Lower leg skin (tissue), 3 donors: ENCODE measurements around the gene MYO7A.

ENCODE experiments used
- POLR2A ChIP-seq, 2 donors: fragments of 450-650 bp; IDR thresholded peaks; one replicate each; pipeline ENCODE4 v1.6.1; 2016 to 2017; ENCODE audit warnings: antibody characterized with exemption in 2 of 2, mild to moderate bottlenecking in 1 of 2, moderate library complexity in 1 of 2
- TF ChIP-seq, protein P1 (sequence below), 3 donors: fragments of 450-650 bp; IDR thresholded peaks; one replicate each; pipeline ENCODE4 v1.5.1; 2016; ENCODE audit warnings: antibody characterized with exemption in 3 of 3, mild to moderate bottlenecking in 3 of 3, moderate library complexity in 2 of 3

DNA sequence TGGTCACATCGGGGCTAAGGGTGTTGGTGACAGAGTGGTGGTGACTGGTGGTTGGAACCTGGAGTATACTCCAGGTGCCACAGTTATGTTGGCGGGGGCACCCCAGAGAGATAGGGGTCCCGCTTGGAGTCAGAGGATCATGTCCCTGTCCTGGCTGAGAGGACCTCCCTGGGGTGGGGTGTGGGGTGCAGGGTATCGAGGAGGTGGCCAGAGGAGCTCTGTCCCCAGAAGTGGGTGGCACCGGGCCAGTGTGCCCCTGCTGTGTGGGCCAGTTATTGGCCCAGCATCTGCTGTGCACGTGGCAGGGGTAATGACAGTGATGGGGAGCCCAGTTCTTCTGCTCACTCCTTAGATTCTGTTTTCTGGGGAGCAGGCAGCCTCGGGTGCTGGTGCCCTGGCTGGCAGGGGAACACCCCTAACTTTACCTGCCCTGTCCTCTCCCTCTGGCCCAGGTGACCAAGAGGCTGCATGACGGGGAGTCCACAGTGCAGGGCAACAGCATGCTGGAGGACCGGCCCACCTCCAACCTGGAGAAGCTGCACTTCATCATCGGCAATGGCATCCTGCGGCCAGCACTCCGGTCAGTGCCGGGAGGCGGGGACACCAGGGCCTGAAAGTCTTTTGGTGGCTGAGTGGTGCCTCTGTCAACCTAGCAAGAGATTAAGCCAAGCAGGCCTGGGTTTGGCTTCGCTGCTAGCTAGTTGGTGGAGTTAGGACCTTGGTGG lies 56.3 kb downstream of the MYO7A start:
- TF ChIP-seq, protein P1, sequence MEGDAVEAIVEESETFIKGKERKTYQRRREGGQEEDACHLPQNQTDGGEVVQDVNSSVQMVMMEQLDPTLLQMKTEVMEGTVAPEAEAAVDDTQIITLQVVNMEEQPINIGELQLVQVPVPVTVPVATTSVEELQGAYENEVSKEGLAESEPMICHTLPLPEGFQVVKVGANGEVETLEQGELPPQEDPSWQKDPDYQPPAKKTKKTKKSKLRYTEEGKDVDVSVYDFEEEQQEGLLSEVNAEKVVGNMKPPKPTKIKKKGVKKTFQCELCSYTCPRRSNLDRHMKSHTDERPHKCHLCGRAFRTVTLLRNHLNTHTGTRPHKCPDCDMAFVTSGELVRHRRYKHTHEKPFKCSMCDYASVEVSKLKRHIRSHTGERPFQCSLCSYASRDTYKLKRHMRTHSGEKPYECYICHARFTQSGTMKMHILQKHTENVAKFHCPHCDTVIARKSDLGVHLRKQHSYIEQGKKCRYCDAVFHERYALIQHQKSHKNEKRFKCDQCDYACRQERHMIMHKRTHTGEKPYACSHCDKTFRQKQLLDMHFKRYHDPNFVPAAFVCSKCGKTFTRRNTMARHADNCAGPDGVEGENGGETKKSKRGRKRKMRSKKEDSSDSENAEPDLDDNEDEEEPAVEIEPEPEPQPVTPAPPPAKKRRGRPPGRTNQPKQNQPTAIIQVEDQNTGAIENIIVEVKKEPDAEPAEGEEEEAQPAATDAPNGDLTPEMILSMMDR (IDR thresholded peaks at IDR 0.05): no peak
- TF ChIP-seq POLR2A (IDR thresholded peaks at IDR 0.05): no peak
